GM06990 (cell line): Measurements from ENCODE around the gene CC2D1A.

Experiments
- DNase-seq: peaks from one replicate; pipeline ENCODE4 v3.0.0-alpha.2; 2011; ENCODE audit not compliant: insufficient read length; ENCODE audit errors: extremely low read depth
- H3K27me3 ChIP-seq: replicated peaks from 2 replicates; pipeline ENCODE4 v1.6.0; 2011; ENCODE audit warnings: low read length; ENCODE audit not compliant: control insufficient read depth, insufficient read depth
- H3K36me3 ChIP-seq: 2 replicates; pipeline ENCODE4 v1.5.1; 2011; ENCODE audit warnings: low read length; ENCODE audit not compliant: control insufficient read depth, insufficient read depth
- H3K4me3 ChIP-seq: replicated peaks from 2 replicates; pipeline ENCODE4 v1.5.1; 2011; ENCODE audit warnings: low read depth, mild to moderate bottlenecking, control low read depth, low read length
- CTCF ChIP-seq: IDR thresholded peaks from 2 replicates; pipeline ENCODE4 v1.5.1; 2011; ENCODE audit warnings: low read length, control low read depth, mild to moderate bottlenecking, inconsistent platforms; ENCODE audit not compliant: insufficient read depth, poor library complexity, severe bottlenecking

CC2D1A gene

GRCh38 chr19:13883516-13884064 is 22.4 kb upstream of the CC2D1A start:
- no peak for DNase-seq
- Histone ChIP-seq H3K27me3 (no peaks in the 10 kb centered on the region), H3K36me3 (no peaks in the 10 kb centered on the region), H3K4me3 (no peak overlapping the region)
- no peak for TF ChIP-seq CTCF

GRCh38 chr19:13884726-13885591 is 21.0 kb upstream of the CC2D1A start:
- DNase-seq = no peak
- no peak for TF ChIP-seq CTCF
- no peak overlapping the region for H3K4me3 ChIP-seq
- no peaks in the 10 kb centered on the region for H3K36me3 ChIP-seq
- no peaks in the 10 kb centered on the region for H3K27me3 ChIP-seq

GRCh38 chr19:13885826-13886365 is 20.1 kb upstream of the CC2D1A start:
- TF ChIP-seq CTCF = no peak
- no peak overlapping the region for H3K4me3 ChIP-seq
- no peak for DNase-seq
- no peaks in the 10 kb centered on the region for H3K27me3 ChIP-seq
- H3K36me3 ChIP-seq = no peaks in the 10 kb centered on the region

GRCh38 chr19:13887018-13887436 is 19.0 kb upstream of the CC2D1A start:
- TF ChIP-seq CTCF = no peak
- no peaks in the 10 kb centered on the region for H3K36me3 ChIP-seq
- H3K4me3 ChIP-seq = no peak overlapping the region

GRCh38 chr19:13887517-13887916 is 18.5 kb upstream of the CC2D1A start:
- DNase-seq = no peak
- H3K4me3 ChIP-seq = no peak overlapping the region
- no peaks in the 10 kb centered on the region for H3K27me3 ChIP-seq
- TF ChIP-seq CTCF = no peak
- H3K36me3 ChIP-seq = no peaks in the 10 kb centered on the region

More at GRCh38 chr19:13887018-13887436, 19.0 kb upstream of the CC2D1A start:
- DNase-seq = no peak
- no peaks in the 10 kb centered on the region for H3K27me3 ChIP-seq
